Stimulated activated naive CD8-positive, alpha-beta T cell treated with anti-CD3 and anti-CD28 coated beads, Interleukin-15, Interleukin-2, amounts not matched to agents 100 ng/mL and 50 ng/mL, for 24 hours (primary cell): ENCODE data around the gene MAN2A1.

Experiments used
- H3K27ac Mint-ChIP-seq: one replicate; pipeline ENCODE4 v1.8.0; 2021; ENCODE audit warnings: mild to moderate bottlenecking, mixed read lengths
- H3K27me3 Mint-ChIP-seq: one replicate; pipeline ENCODE4 v1.8.0; 2021; ENCODE audit warnings: mixed read lengths
- H3K36me3 Mint-ChIP-seq: one replicate; pipeline ENCODE4 v1.8.0; 2021; ENCODE audit warnings: low read depth, mixed read lengths
- H3K4me1 Mint-ChIP-seq: one replicate; pipeline ENCODE4 v1.8.0; 2021; ENCODE audit warnings: low read depth, mixed read lengths
- H3K4me3 Mint-ChIP-seq: one replicate; pipeline ENCODE4 v1.8.0; 2021; ENCODE audit warnings: mild to moderate bottlenecking, mixed read lengths
- H3K9me3 Mint-ChIP-seq: one replicate; pipeline ENCODE4 v1.8.0; 2021; ENCODE audit warnings: mixed read lengths

The MAN2A1 gene

GRCh38 chr5:109914906-109915305, 225.2 kb downstream of the MAN2A1 start:
- Mint-ChIP-seq H3K9me3 (no peaks in the 10 kb centered on the region), H3K27ac (no peak overlapping the region), H3K4me1 (peaks cover 22% of the 10 kb centered on the region), H3K27me3 (no peaks in the 10 kb centered on the region), H3K36me3 (no peaks in the 10 kb centered on the region), H3K4me3 (no peak overlapping the region)

- H3K27ac Mint-ChIP-seq = no peak overlapping the region
- H3K4me3 Mint-ChIP-seq = no peak overlapping the region
- no peaks in the 10 kb centered on the region for H3K36me3 Mint-ChIP-seq
- peaks cover 32% of the 10 kb centered on the region for H3K4me1 Mint-ChIP-seq
- no peaks in the 10 kb centered on the region for H3K9me3 Mint-ChIP-seq
- no peaks in the 10 kb centered on the region for H3K27me3 Mint-ChIP-seq
Measured at GRCh38 chr5:109916481-109917153, 226.9 kb downstream of the MAN2A1 start.
